Mesothelial cell of epicardium (in vitro differentiated cells): ENCODE results near the gene LMBRD1. TPM values are rescaled to one million over a fixed set of nuclear protein-coding genes. Genes with fewer than 3 reads are reported as not detected.

ENCODE experiments used
- DNase-seq, 2 experiments: peaks; one replicate each; pipeline ENCODE4 v3.0.0; 2021; ENCODE audit warnings: low spot score in 2 of 2; ENCODE audit not compliant: unreplicated experiment in 2 of 2
- H3K27ac Mint-ChIP-seq: 2 replicates; pipeline ENCODE4 v1.8.0; 2021; ENCODE audit warnings: mixed read lengths
- H3K27me3 Mint-ChIP-seq: 2 replicates; pipeline ENCODE4 v1.8.0; 2021; ENCODE audit warnings: low read depth, mixed read lengths
- H3K36me3 Mint-ChIP-seq: 2 replicates; pipeline ENCODE4 v1.8.0; 2021; ENCODE audit warnings: mixed read lengths
- H3K4me1 Mint-ChIP-seq: 2 replicates; pipeline ENCODE4 v1.8.0; 2021; ENCODE audit warnings: mixed read lengths
- H3K4me3 Mint-ChIP-seq: 2 replicates; pipeline ENCODE4 v1.8.0; 2021; ENCODE audit warnings: mild to moderate bottlenecking, moderate library complexity, mixed read lengths
- H3K9me3 Mint-ChIP-seq: 2 replicates; pipeline ENCODE4 v1.8.0; 2021; ENCODE audit warnings: mixed read lengths
- total RNA-seq: library from RNA; stranded (reverse); gene quantifications from 3 replicates; pipeline ENCODE4 v1.2.1, GENCODE V29; 2021
- TF ChIP-seq, protein P1 (sequence below): fragments of 200-600 bp; sonication (generic); IDR thresholded peaks from one replicate; pipeline ENCODE4 v1.5.0; 2021; ENCODE audit warnings: antibody characterized with exemption; ENCODE audit not compliant: unreplicated experiment

LMBRD1 gene
- total RNA-seq, 1 donor from 2014 or later = 29.8 TPM

GRCh38 chr6:69706724-69707123 is 90.1 kb downstream of the LMBRD1 start:
- Mint-ChIP-seq H3K9me3 (peaks cover 7% of the 10 kb centered on the region), H3K4me3 (no peak overlapping the region), H3K27me3 (no peaks in the 10 kb centered on the region), H3K36me3 (peaks cover 8% of the 10 kb centered on the region), H3K27ac (no peak overlapping the region), H3K4me1 (no peaks in the 10 kb centered on the region)
- no peak for DNase-seq
- TF ChIP-seq, protein P1, sequence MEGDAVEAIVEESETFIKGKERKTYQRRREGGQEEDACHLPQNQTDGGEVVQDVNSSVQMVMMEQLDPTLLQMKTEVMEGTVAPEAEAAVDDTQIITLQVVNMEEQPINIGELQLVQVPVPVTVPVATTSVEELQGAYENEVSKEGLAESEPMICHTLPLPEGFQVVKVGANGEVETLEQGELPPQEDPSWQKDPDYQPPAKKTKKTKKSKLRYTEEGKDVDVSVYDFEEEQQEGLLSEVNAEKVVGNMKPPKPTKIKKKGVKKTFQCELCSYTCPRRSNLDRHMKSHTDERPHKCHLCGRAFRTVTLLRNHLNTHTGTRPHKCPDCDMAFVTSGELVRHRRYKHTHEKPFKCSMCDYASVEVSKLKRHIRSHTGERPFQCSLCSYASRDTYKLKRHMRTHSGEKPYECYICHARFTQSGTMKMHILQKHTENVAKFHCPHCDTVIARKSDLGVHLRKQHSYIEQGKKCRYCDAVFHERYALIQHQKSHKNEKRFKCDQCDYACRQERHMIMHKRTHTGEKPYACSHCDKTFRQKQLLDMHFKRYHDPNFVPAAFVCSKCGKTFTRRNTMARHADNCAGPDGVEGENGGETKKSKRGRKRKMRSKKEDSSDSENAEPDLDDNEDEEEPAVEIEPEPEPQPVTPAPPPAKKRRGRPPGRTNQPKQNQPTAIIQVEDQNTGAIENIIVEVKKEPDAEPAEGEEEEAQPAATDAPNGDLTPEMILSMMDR = no peak

DNA sequence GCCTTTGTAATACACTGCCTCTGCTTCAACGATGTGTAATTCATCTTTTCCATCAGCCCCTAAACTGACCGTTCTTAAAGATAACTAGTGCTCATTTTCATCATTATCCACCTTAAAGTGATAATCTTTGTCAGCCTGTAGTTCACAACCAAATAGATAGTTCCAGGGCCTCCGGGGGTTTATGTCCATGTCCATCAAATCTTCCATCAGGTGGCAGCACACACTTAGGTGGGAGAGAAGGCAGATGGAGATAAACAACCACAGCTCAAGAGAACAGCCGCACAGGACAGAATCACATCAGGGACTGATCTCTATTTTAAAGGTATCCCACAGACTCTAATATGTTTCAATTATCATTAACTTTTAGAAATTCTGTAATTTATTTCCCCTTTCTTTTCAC is 90.9 kb downstream of the LMBRD1 start:
- Mint-ChIP-seq H3K4me3 (no peak overlapping the region), H3K27me3 (no peaks in the 10 kb centered on the region), H3K4me1 (no peaks in the 10 kb centered on the region), H3K36me3 (peaks cover 8% of the 10 kb centered on the region), H3K27ac (no peak overlapping the region), H3K9me3 (peaks cover 7% of the 10 kb centered on the region)
- TF ChIP-seq, protein P1 = no peak
- DNase-seq = no peak

GRCh38 chr6:69704916-69705315 is 91.9 kb downstream of the LMBRD1 start:
- no peaks in the 10 kb centered on the region for H3K4me1 Mint-ChIP-seq
- peaks cover 8% of the 10 kb centered on the region for H3K36me3 Mint-ChIP-seq
- no peak for DNase-seq
- H3K27ac Mint-ChIP-seq = no peak overlapping the region
- TF ChIP-seq, protein P1 = no peak
- no peaks in the 10 kb centered on the region for H3K27me3 Mint-ChIP-seq
- H3K9me3 Mint-ChIP-seq = peaks cover 7% of the 10 kb centered on the region
- H3K4me3 Mint-ChIP-seq = no peak overlapping the region

DNA sequence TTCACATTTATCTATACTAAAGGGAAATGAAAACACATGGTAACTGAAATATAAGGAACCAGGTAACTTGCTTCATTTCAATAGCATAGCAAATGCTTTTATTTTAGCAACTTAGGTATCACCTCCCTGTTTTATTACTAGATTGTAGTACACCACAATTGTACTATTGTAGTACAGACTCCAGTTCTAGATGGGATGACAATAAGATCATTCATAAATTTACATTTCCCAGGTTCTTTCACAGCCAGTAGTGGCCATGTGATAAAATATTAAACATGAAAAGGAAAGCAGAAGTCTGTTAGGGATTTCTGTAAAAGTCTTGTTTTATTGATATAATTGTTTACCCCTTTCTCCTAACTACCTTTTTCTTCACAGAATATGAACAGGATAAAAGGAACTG is 97.2 kb downstream of the LMBRD1 start:
- DNase-seq = no peak
- H3K36me3 Mint-ChIP-seq = peaks cover 11% of the 10 kb centered on the region
- no peaks in the 10 kb centered on the region for H3K27me3 Mint-ChIP-seq
- no peaks in the 10 kb centered on the region for H3K4me1 Mint-ChIP-seq
- TF ChIP-seq, protein P1 = no peak
- H3K9me3 Mint-ChIP-seq = no peaks in the 10 kb centered on the region
- no peak overlapping the region for H3K4me3 Mint-ChIP-seq
- no peak overlapping the region for H3K27ac Mint-ChIP-seq

DNA sequence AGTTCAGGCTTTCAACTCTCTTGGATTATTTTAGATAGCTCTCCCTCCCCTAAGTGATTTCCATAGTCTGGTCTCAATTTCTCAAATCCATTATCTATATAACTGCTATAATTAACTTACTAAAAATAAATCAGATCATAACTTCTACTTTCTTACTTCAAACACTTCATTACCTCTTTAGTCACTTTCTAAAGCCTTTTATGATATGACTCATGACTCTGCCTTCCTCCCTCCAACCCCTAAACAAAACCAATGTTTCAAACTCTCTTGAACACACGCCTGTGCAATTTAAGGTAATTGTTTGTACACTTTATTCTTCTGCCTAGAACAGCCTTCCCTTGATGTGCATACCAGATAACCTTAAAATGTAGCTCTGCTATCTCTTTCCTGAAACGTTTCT is 100.5 kb downstream of the LMBRD1 start:
- H3K9me3 Mint-ChIP-seq = no peaks in the 10 kb centered on the region
- peaks cover 14% of the 10 kb centered on the region for H3K36me3 Mint-ChIP-seq
- no peak for DNase-seq
- H3K4me3 Mint-ChIP-seq = no peak overlapping the region
- no peaks in the 10 kb centered on the region for H3K4me1 Mint-ChIP-seq
- H3K27ac Mint-ChIP-seq = no peak overlapping the region
- TF ChIP-seq, protein P1 = no peak
- H3K27me3 Mint-ChIP-seq = no peaks in the 10 kb centered on the region

DNA sequence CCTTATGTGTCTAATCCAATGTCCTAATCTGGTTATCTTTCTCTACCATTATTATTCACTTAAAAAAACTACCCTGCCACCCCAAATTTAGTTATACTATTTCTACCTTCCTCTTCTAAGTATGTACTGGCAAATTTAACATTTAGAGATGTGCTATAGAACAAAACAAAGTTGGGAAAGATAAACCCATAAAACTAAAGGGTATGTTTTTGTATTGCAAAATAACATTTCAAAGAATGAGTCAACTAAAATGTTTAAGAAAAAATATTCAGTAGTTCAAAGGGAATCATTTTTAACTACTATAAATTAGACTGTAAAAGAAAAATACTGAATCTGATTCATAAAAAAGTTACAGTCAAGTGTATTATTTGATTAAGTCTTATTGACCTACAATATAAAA is 103.0 kb downstream of the LMBRD1 start:
- Mint-ChIP-seq H3K4me3 (no peak overlapping the region), H3K36me3 (peaks cover 15% of the 10 kb centered on the region), H3K27ac (no peak overlapping the region), H3K9me3 (no peaks in the 10 kb centered on the region), H3K4me1 (no peaks in the 10 kb centered on the region), H3K27me3 (no peaks in the 10 kb centered on the region)
- no peak for DNase-seq
- TF ChIP-seq, protein P1 = no peak
